ENCODE results near the gene DPF3.

Gene DPF3

GRCh38 chr14:72690324-72690723, 203.6 kb downstream of the DPF3 start:
- no peak for TF ChIP-seq CTCF (conservative IDR thresholded peaks at IDR 0.05; ENCODE audit: low read depth, low read length)
- no peak overlapping the region for H3K4me3 ChIP-seq (ENCODE audit: low read length)
- DNase-seq (ENCODE audit: low read depth): no peak

GRCh38 chr14:72688990-72689671, 204.8 kb downstream of the DPF3 start:
- no peak overlapping the region for H3K4me3 ChIP-seq (ENCODE audit: low read length)
- TF ChIP-seq CTCF (conservative IDR thresholded peaks at IDR 0.05; ENCODE audit: low read depth, low read length): no peak
- DNase-seq (ENCODE audit: low read depth): no peak

GRCh38 chr14:72686832-72687231, 207.1 kb downstream of the DPF3 start:
- DNase-seq (ENCODE audit: low read depth): no peak
- no peak overlapping the region for H3K4me3 ChIP-seq (ENCODE audit: low read length)
- no peak for TF ChIP-seq CTCF (conservative IDR thresholded peaks at IDR 0.05; ENCODE audit: low read depth, low read length)

GRCh38 chr14:72686101-72686500, 207.8 kb downstream of the DPF3 start:
- H3K4me3 ChIP-seq (ENCODE audit: low read length): no peak overlapping the region
- TF ChIP-seq CTCF (conservative IDR thresholded peaks at IDR 0.05; ENCODE audit: low read depth, low read length): no peak
- no peak for DNase-seq (ENCODE audit: low read depth)

- DNase-seq (ENCODE audit: low read depth): no peak
- TF ChIP-seq CTCF (conservative IDR thresholded peaks at IDR 0.05; ENCODE audit: low read depth, low read length): no peak
- H3K4me3 ChIP-seq (ENCODE audit: low read length): no peak overlapping the region
Observed at GRCh38 chr14:72685456-72685855, 208.4 kb downstream of the DPF3 start.

- H3K4me3 ChIP-seq (ENCODE audit: low read length): no peak overlapping the region
- TF ChIP-seq CTCF (conservative IDR thresholded peaks at IDR 0.05; ENCODE audit: low read depth, low read length): no peak
- no peak for DNase-seq (ENCODE audit: low read depth)
Observed at GRCh38 chr14:72683787-72684186, 210.1 kb downstream of the DPF3 start.

GRCh38 chr14:72682188-72682587, 211.7 kb downstream of the DPF3 start:
- no peak for DNase-seq (ENCODE audit: low read depth)
- H3K4me3 ChIP-seq (ENCODE audit: low read length): no peak overlapping the region
- no peak for TF ChIP-seq CTCF (conservative IDR thresholded peaks at IDR 0.05; ENCODE audit: low read depth, low read length)
